Measurements from ENCODE around the gene NOS1.
"Not testable (repeated sequence)": the region's sequence is repeated elsewhere in the genome, so short reads cannot be mapped to it uniquely, and the experiment has no call there.

NOS1 gene

GRCh38 chr12:117202556-117202955 is 158.9 kb downstream of the NOS1 start:
- no peak for DNase-seq

GRCh38 chr12:117202033-117202432 is 159.4 kb downstream of the NOS1 start:
- DNase-seq: no peak

GRCh38 chr12:117199956-117200744 is 161.3 kb downstream of the NOS1 start:
- not testable (repeated sequence) for DNase-seq

- not testable (repeated sequence) for DNase-seq
Measured at GRCh38 chr12:117196334-117196733, 165.1 kb downstream of the NOS1 start.

- DNase-seq: peak; percentile 5
Measured at GRCh38 chr12:117195027-117195426, 166.4 kb downstream of the NOS1 start.

GRCh38 chr12:117193903-117194302 is 167.5 kb downstream of the NOS1 start:
- DNase-seq: no peak

- DNase-seq: not testable (repeated sequence)
Measured at GRCh38 chr12:117192581-117192980, 168.8 kb downstream of the NOS1 start.

- no peak for DNase-seq
Measured at GRCh38 chr12:117192057-117192456, 169.4 kb downstream of the NOS1 start.

GRCh38 chr12:117190210-117190781 is 171.1 kb downstream of the NOS1 start, which contains the start of gene FBXO21:
FBXO21 (minus strand) TSS chr12:117190470; CDS start chr12:117190456, 14 bp downstream.
- DNase-seq: peak; percentile 72

GRCh38 chr12:117189725-117190209 is 171.7 kb downstream of the NOS1 start:
- peak; percentile 6 for DNase-seq

- DNase-seq: no peak
Measured at GRCh38 chr12:117188961-117189724, 172.3 kb downstream of the NOS1 start.

GRCh38 chr12:117188121-117188665 is 173.2 kb downstream of the NOS1 start:
- no peak for DNase-seq

- DNase-seq: peak; percentile 41
Measured at GRCh38 chr12:117187421-117187820, 174.0 kb downstream of the NOS1 start.

- DNase-seq: no peak
Measured at GRCh38 chr12:117182866-117183265, 178.6 kb downstream of the NOS1 start.

GRCh38 chr12:117181468-117181843 is 180.0 kb downstream of the NOS1 start:
- not testable (repeated sequence) for DNase-seq

GRCh38 chr12:117180758-117181467 is 180.5 kb downstream of the NOS1 start:
- DNase-seq: no peak

GRCh38 chr12:117178745-117179144 is 182.7 kb downstream of the NOS1 start:
- DNase-seq: no peak

GRCh38 chr12:117178301-117178700 is 183.1 kb downstream of the NOS1 start:
- DNase-seq: no peak

- DNase-seq: no peak
Measured at GRCh38 chr12:117172168-117172567, 189.3 kb downstream of the NOS1 start.

- DNase-seq: no peak
Measured at GRCh38 chr12:117171499-117172162, 189.8 kb downstream of the NOS1 start.

GRCh38 chr12:117169548-117169947 is 191.9 kb downstream of the NOS1 start:
- DNase-seq: no peak

- no peak for DNase-seq
Measured at GRCh38 chr12:117168976-117169375, 192.4 kb downstream of the NOS1 start.
